CD4-positive, alpha-beta T cell treated with Interferon alpha-2 for 1 hour (primary cell): ENCODE measurements around the gene AGAP1.

Experiments
- DNase-seq, 2 donors: peaks; one replicate each; pipeline ENCODE4 v3.0.0-alpha.2; 2020 to 2022

AGAP1 gene

DNA sequence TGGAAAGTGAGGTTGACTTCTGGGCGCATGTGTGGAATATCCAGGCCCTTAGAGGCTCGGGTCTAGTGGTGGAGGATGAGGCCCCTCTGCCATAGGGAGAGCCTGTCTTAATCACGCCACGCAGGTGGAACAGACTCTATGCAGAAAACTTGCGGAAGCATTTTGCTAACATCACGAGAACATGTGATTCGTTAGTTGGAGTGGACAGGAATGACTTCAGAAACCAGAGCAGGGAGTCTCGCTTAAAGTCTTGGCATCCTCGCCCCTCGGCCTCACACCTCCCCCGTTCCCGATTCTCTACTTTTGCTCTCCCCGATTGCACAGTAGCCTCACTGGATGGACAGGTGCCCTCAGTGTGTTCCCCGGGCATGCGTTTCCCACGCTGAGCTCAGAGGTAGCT, 340.9 kb downstream of the AGAP1 start:
- no peak for DNase-seq

- DNase-seq, result no peak
Observed at GRCh38 chr2:235835810-235836209, 342.0 kb downstream of the AGAP1 start.

- DNase-seq, result no peak
Observed at GRCh38 chr2:235836491-235836911, 342.7 kb downstream of the AGAP1 start.

DNA sequence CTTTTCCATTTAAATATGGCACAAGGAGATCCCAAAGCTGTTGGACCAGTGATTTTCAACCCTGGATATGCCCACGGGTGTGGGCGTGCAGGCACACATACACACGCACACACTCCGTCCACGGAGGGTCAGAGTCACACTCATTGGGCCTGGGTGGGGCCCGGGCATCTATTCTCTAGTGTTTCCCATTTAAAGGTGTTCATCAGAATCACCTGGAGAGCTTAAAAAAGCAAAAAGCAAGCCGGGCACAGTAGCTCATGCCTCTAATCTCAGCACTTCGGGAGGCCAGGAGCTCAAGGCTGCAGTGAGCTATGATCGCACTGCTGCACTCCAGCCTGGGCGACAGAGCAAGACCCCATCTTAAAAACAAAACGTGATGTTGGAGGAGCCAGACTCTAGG, 345.4 kb downstream of the AGAP1 start:
- DNase-seq, result no peak

GRCh38 chr2:235839974-235840373, 346.1 kb downstream of the AGAP1 start:
- DNase-seq, result no peak

GRCh38 chr2:235841863-235842262, 348.0 kb downstream of the AGAP1 start:
- no peak for DNase-seq

GRCh38 chr2:235842941-235843340, 349.1 kb downstream of the AGAP1 start:
- no peak for DNase-seq

DNA sequence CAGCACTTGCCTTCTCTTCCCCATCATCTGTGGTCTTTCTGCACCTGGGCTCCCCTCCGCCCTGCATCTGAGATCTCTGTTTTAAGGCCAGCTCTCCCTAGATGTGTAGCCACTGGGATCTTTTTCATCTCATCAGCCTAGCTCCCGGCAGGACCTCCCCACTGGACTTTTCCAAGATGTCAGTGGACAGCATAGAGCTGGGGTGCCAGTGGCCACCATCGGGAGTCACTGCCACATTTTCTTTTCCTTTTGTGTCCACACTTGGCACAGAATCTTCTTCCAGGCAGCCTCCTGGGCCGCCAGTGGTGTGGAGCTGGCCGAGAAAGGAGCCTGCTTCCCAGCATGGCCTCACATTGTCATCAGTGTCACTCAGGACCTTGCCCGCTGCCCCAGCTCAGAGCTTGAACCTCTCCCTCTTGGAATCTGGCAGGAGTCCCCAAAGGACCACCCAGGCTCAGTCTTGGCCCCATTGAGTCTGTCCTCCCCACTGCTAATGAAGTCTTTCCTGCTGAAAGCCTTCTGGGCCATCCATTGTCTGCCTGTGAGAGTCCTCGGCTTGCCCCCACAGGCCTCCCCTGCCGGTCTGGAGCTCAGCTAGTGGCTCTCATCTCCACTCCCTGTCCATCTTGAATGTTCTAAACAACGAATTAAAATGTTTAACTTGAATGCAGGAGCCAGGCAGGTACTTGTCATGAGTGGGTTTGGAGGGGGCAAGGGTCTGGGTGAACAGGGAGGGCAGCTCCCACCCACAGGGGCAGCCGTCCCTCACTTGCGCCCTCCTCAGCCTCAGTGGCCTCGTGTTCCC, 349.9 kb downstream of the AGAP1 start:
- no peak for DNase-seq

GRCh38 chr2:235844561-235844960, 350.7 kb downstream of the AGAP1 start:
- DNase-seq, result no peak

DNA sequence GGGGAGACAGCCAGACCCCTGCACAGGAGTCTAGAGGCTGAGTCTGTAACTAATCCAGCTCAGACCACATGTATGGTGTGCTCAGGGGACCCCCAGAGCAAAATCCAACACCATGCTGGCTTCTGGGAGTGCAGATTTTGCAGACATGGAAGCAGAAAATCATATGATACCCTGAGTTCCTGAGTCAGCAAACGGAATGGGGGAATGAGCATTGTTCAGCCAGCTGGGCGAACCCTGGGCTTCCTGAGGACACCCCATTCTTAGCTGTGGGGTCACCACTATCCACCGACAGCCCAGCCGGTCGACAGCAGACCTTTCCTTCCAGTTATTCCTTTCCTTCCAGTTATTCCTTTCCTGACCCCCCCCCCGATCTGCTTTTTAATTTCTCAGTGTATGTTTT, 351.4 kb downstream of the AGAP1 start:
- no peak for DNase-seq

DNA sequence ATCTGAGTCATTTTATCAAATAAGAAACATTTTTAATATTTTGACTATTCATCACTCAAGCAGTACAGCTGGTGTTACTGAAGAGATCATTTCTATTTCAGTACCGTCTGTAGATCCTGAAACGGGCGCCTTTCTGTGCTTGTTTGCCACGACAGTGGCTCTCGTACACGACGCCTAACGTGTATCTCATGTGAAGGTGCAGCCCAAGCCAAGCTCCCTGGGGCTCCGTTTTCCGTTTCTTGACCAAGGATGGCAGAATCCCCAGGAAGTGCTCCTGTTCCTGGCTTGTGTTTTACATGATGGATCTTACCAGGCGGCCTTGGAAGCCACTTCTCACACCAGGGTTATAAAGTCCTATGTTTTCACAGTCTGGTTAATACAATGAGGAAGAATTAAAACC, 353.7 kb downstream of the AGAP1 start:
- no peak for DNase-seq

GRCh38 chr2:235848055-235848454, 354.2 kb downstream of the AGAP1 start:
- no peak for DNase-seq

DNA sequence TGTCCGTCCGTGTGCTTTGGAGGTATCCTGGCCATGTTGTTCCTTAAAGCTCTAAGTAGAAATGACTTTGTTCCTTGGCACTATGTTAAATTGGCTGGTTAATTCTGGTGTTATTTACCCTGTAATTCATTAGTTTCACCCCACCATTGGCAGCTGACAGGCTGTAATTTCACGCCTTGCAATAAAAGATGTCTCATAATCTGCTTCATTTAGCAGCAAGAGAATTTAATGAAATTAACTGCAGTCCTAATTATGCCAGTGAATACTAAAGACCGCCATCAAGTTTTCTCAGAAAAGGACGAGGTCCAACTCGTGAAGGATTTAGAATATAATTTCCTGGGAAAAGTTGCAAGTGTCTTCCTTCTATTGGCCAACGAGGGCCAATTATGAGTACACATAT, 355.1 kb downstream of the AGAP1 start:
- DNase-seq, result no peak

GRCh38 chr2:235849489-235849888, 355.6 kb downstream of the AGAP1 start:
- no peak for DNase-seq

DNA sequence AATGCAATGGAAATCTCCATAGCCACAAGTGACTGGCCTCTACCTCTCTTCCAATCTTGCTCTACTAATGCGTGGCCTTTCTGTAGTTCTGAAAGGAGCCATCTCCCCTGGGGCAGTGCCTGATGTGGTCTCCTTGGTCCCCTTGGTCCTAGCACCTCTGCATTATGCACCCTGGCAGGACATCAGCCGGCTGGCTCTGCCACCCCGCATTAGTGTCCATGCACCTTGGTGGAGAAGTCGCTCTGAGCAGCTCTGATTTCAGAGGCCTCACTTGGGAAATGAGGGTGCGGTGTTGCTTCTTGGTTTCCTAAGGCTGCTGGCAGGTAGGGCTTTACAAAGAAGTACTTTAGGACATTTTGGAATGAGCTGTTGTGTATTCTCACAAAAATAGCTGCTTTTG, 356.4 kb downstream of the AGAP1 start:
- DNase-seq, result no peak

DNA sequence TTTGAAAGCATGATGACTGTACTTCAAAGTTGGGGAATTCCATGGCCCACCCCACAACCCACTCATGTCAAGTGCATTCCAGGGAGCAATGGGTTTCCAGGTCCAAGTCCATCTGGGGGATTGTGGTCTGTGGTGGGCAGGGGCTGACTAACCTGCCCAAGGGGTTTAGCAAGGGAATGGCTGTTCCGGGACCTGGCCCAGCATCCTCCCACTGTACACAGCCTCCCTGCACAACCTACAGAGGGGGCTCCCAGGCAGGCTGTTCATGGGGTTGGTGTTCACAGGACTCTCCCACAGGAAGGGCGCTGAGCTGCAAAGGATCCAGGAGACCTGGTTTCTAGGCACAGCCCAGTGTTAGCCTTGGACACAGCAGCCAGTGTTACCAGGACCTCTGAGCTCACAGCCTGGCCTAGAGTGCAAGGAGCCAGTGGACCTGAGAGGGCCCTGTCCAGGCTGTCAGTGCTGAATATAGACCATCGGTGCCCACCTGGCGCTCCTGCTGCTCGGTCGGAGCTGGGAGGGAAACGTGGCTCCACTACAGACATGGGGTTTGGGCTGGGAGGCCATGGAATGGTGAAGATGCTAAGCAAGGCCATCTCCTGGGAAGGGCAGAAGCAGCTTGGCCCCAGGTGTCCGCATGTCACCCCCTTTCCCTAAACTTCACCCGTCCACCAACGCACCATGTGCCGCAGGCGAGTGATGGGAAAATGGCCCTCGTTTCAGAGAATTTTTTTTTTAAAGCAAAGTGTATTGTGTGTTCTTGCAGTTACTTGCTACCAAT, 357.1 kb downstream of the AGAP1 start:
- no peak for DNase-seq

GRCh38 chr2:235851828-235852525, 358.1 kb downstream of the AGAP1 start:
- no peak for DNase-seq

DNA sequence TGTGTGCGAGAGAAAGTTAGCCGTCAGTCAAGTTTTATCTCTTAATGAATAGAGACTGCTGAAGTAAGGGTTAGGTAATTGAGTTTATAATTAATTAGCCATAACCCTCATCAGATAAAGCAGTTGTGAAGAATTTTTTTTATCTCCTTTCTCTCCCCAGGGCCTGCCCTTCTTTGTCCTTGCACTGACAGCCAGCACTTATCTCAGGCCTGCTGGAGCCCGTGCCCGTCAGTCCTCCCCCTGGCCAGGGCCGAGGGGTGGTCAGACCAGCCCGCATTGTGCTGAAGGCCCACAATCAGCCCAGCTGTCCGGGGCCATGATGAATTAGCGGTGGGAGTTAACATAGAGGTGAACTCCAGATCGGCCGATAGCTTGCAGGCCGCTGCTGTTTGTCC, 358.7 kb downstream of the AGAP1 start:
- no peak for DNase-seq

GRCh38 chr2:235854276-235854675, 360.4 kb downstream of the AGAP1 start:
- no peak for DNase-seq

DNA sequence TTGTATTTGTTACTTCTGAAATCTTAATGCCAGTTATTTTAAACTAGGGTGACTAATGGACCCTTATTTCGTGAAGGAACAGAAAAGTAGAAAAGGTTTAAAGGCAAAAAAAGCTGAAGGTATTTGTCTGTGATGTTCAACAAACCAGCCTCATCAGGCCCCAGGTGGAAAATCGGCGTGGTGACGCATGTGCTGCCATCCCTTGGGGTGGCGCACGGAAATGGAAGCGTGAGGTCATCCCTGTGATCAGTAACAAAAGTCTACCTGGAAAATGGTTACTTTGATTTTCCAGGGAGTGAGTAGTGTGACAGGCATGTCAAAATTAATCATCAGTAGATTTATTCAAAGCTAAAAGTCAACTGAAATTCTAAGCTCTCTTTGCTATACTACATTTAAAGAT, 361.2 kb downstream of the AGAP1 start:
- DNase-seq, result no peak

GRCh38 chr2:235856151-235856854, 362.5 kb downstream of the AGAP1 start:
- no peak for DNase-seq

DNA sequence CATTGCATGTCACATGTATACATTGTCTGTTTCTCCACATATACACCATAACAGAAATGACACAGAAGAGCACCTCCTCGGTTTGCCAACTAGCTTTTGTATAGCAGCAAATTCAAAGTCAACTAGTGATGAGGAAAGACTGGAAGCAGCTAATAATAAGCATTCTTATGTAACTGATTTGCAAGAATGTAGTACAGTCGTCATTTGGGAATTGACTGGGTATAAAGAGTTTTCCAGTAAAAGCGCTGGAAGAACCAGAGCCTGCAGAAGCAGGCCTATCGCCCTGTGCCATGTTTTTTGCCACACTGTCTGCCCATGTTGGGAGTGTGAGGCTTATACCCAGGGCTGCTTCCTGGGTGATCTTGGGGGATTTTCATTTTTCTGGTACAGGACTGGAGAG, 363.8 kb downstream of the AGAP1 start:
- no peak for DNase-seq

DNA sequence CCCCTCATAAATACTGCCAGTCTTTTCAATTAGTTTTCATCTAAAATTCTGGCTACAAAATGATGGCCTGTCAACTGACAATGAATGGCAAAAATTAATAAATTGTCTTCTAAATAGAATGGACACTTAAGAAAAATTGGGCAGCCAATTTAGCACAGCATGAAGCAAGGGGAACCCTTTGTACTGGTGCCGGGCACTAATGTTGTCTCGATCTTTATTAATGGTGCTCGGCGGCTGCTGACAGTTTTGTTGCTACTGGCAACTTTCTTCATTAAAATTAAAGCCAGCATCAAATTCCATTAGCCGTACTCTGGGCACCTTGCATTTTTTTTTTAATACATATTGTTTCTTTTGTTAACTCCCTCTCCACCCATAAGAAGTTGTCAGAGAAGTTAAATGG, 365.0 kb downstream of the AGAP1 start:
- no peak for DNase-seq
